Esophagus muscularis mucosa (tissue), 3 donors: ENCODE results near the gene EFNA1.

Experiments
- EP300 ChIP-seq: sonication (generic); formaldehyde crosslinking; IDR thresholded peaks from one replicate; pipeline ENCODE4 v1.6.1; 2017; ENCODE audit warnings: antibody characterized with exemption
- TF ChIP-seq, protein P1 (sequence below), 3 experiments: fragments of 200-600 bp in 2 of 3; fragments of 450-650 bp in 1 of 3; sonication (generic) in 2 of 3; IDR thresholded peaks; one replicate each; pipeline ENCODE4 v1.5.1; 2017 to 2019; ENCODE audit warnings: antibody characterized with exemption in 3 of 3, mild to moderate bottlenecking in 2 of 3, moderate library complexity in 1 of 3

- TF ChIP-seq, protein P1, sequence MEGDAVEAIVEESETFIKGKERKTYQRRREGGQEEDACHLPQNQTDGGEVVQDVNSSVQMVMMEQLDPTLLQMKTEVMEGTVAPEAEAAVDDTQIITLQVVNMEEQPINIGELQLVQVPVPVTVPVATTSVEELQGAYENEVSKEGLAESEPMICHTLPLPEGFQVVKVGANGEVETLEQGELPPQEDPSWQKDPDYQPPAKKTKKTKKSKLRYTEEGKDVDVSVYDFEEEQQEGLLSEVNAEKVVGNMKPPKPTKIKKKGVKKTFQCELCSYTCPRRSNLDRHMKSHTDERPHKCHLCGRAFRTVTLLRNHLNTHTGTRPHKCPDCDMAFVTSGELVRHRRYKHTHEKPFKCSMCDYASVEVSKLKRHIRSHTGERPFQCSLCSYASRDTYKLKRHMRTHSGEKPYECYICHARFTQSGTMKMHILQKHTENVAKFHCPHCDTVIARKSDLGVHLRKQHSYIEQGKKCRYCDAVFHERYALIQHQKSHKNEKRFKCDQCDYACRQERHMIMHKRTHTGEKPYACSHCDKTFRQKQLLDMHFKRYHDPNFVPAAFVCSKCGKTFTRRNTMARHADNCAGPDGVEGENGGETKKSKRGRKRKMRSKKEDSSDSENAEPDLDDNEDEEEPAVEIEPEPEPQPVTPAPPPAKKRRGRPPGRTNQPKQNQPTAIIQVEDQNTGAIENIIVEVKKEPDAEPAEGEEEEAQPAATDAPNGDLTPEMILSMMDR (IDR thresholded peaks at IDR 0.05) = peak in 2 of 3 experiments; percentile 90 to 94
- no peak for TF ChIP-seq EP300
Measured at GRCh38 chr1:155176544-155177071, 48.9 kb downstream of the EFNA1 start.
